ENCODE data around the gene PRKN. TPM values are rescaled to one million over a fixed set of nuclear protein-coding genes. Genes with fewer than 3 reads are reported as not detected.

Gene PRKN
- total and polyA plus RNA-seq, 2 donors (not counting 3 experiments of a cell fraction or from before 2014, with no cell fraction given) = 0.06 TPM; not detected in 1

DNA sequence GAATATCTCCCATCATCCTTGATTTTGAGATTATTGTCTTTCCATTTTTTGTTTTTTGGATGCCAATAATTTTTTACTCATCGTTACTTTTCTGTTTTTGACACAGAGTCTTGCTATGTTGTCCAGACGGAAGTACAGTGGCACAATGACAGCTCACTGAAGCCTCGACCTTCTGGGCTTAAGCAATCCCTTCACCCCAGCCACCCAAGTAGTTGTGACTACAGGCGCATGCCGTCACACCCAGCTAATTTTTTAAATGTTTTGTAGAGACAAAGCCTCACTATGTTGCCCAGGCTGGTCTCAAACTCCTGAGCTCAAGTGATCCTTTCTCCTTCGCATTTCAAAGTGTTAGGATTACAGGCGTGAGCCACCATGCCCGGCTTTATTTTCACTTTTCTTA lies 851.3 kb downstream of the PRKN start:
- Histone ChIP-seq H3K9me1 (replicated peaks; ENCODE audit: control insufficient read depth, extremely low read depth, insufficient read depth, low read length) (no peaks in the 10 kb centered on the region), H3K9ac (replicated peaks; ENCODE audit: extremely low read depth, insufficient read depth, low read length) (no peak overlapping the region), H3K9me3 (replicated peaks; ENCODE audit: control insufficient read depth, insufficient read depth, low read length) (no peaks in the 10 kb centered on the region), H2AFZ (ENCODE audit: low read depth, low read length) (no peak overlapping the region), H3K79me2 (ENCODE audit: control insufficient read depth, insufficient read depth, low read length) (no peaks in the 10 kb centered on the region), H4K20me1 (replicated peaks; ENCODE audit: control insufficient read depth, extremely low read depth, insufficient read depth, low read length) (no peaks in the 10 kb centered on the region), H3K4me2 (ENCODE audit: insufficient read depth, low read length) (no peak overlapping the region), H3K4me1 (ENCODE audit: control insufficient read depth, extremely low read depth, insufficient read depth, low read length) (no peaks in the 10 kb centered on the region), H3K36me3 (ENCODE audit: control insufficient read depth in 2 of 2, extremely low read depth in 1 of 2, insufficient read depth in 2 of 2, low read length in 2 of 2) (no peaks in the 10 kb centered on the region), H3K4me3 (replicated peaks in 1 of 3; ENCODE audit: insufficient read depth in 1 of 3, low read depth in 1 of 3, low read length in 3 of 3) (no peak overlapping the region), H3K27me3 (ENCODE audit: control insufficient read depth in 2 of 2, insufficient read depth in 2 of 2, low read length in 2 of 2) (no peaks in the 10 kb centered on the region), H3K27ac (ENCODE audit: insufficient read depth, low read depth, low read length) (no peak overlapping the region)
- dilution Hi-C loops (cut with MboI; ENCODE audit: extremely low pct_ligation_motif_present, low sequenced_read_pairs) = no loop called here
- ChIA-PET POLR2A (no interaction called here), CTCF (no interaction called here)
- no TSS peak for BruUV-seq (replicated peaks)
- FAIRE-seq (no peak), DNase-seq (ENCODE audit: low read depth, low spot score) (no peak)
- TF ChIP-seq MYC (IDR thresholded peaks at IDR 0.05; ENCODE audit: low read depth, low read length) (no peak), POLR2A (IDR thresholded peaks at IDR 0.05; ENCODE audit: low read depth, low read length) (no peak), EZH2 (IDR thresholded peaks at IDR 0.05; ENCODE audit: borderline replicate concordance, low read depth, low read length, severe bottlenecking) (no peak), POLR2AphosphoS5 (IDR thresholded peaks at IDR 0.05; ENCODE audit: insufficient read depth, low read depth, low read length) (no peak), CTCF (IDR thresholded peaks at IDR 0.05; ENCODE audit: extremely low read depth in 1 of 2, insufficient read depth in 1 of 2, low read depth in 1 of 2, low read length in 2 of 2) (no peak), FOS (IDR thresholded peaks at IDR 0.05; ENCODE audit: borderline replicate concordance, insufficient read depth, low read length) (no peak), JUN (IDR thresholded peaks at IDR 0.05; ENCODE audit: borderline replicate concordance, insufficient read depth, insufficient read length, low read depth) (no peak), GATA2 (IDR thresholded peaks at IDR 0.05; ENCODE audit: insufficient read depth, insufficient read length, low read depth, low read length) (no peak)
- TF ChIP-seq, protein P1, sequence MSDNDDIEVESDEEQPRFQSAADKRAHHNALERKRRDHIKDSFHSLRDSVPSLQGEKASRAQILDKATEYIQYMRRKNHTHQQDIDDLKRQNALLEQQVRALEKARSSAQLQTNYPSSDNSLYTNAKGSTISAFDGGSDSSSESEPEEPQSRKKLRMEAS (IDR thresholded peaks at IDR 0.05; ENCODE audit: insufficient read depth, insufficient read length) = no peak
- intact Hi-C loops (cut with micrococcal nuclease) = no loop called here

Data from endothelial cell of umbilical vein (primary cell).